Central memory CD4-positive, alpha-beta T cell (primary cell): ENCODE measurements around the gene LRRC56.

Source experiments
- DNase-seq: peaks from one replicate; pipeline ENCODE4 v3.0.0; 2022

The LRRC56 gene

DNA sequence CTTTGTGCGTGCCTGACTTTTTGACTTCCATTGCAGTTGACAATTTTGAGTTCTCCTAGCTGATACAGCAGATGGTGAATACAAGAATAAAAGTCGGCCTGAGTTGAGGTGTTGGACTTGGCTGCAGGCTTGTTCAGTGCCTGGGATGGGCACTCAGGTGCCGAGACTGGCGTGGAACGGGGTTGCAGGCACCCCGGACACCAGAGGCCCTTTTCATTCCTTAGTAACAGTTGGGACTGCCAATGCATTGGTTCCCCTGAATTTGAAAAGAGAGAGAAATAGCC, 40.2 kb downstream of the LRRC56 start:
- DNase-seq = no peak

DNA sequence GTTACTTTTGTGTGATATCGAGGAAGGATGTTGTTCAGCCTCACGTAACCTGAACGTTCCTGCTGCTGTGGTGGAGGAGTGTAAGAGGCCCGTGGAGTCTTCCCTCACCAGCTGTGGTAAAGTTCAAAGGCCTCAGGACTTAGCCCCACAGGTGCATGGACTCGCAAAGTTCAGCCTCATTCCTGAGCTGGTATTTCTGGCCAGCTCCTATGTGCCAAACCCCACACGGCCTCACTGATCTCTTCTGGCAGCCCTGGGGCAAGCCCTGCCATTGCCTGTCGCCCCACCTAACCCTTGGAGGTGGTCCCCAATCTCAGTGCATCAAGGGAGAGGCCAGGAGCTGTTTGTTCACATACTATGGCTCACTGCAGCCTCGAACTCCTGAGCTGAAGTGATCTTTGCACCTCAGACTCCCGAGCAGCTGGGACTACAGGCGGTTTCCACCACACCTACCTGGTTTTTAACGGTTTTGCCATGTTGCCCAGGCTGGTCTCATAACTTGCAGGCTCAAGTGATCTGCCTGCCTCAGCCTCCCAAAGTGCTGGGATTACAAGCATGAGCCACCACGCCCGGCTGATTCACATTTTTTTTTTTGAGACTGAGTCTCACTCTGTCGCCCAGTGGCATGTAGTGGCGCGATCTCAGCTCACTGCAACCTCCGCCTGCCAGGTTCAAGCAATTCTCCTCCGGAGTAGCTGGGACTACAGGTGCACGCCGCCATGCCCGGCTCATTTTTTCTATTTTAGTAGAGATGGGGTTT, 41.1 kb downstream of the LRRC56 start:
- DNase-seq = no peak

DNA sequence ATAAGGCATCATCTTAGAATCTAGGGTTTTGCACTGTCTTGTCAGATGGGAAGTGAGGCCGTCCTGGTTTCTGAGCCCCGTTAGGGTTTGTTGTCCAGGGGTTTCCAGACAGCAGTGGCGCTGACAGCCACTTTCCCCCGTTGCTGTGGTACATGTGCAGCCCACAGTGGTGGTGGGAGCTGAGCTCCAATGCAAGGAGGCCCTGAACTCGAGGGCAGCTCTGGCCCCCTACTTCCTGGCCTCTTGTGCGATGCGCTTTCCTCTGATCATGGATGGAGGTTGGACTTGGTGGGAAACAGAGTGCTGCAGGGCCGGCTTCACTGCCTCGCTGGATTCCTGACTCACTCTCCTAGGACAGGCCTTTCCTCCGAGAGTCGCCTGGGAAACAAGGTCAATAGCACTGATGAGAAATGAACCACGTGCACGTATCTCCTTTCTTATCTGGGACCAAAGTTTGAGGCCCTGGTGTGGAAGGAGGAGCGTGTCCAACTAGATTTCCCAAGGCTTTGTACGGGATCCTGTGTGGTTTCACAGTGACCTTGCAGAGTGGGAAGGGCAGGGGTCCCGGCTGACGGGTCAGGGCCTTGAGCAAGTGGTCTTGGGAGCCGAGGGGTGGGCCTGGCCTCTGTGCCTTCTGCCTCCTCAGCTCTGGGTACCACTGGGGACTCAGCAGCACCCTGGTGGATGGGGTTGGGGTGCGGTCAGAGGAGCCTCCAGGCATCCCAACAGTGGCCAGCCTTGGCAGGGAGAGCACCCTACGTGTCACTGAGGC, 42.7 kb downstream of the LRRC56 start:
- no peak for DNase-seq

DNA sequence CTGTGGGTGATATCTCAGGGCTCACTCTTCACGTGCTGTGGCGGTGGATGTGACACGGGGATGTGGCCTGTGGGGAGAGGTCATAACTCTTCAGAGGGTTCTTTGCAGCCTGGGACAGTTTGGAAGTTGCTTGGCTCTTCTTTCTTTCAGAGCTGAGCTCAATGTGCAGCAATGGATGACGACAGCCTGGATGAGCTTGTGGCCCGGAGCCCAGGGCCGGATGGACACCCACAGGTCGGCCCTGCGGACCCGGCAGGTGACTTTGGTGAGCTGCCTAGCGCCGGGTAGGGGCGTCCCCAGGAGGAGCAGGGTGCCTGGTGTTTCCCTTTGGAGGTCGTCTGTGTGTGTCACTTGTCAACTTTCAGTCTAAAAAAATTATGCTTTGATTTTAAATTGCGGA, 44.0 kb downstream of the LRRC56 start:
- no peak for DNase-seq

DNA sequence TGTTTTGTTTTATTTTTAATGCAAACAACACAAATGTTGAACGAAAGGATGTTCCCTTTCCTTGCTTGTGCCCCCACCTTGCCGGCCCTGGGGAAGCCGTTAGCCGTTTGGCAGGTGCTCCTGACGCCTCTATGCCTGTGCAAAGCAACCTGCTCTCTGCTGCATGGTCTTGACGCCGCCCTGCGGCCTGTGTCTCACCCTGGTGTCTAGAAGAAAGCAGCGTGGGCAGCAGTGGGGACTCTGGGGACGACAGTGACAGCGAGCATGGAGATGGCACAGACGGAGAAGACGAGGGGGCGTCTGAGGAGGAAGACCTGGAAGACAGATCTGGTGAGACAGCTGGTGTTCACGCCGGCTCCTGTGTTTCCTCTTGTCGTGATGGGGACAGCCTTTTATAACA, 44.4 kb downstream of the LRRC56 start:
- DNase-seq = no peak

DNA sequence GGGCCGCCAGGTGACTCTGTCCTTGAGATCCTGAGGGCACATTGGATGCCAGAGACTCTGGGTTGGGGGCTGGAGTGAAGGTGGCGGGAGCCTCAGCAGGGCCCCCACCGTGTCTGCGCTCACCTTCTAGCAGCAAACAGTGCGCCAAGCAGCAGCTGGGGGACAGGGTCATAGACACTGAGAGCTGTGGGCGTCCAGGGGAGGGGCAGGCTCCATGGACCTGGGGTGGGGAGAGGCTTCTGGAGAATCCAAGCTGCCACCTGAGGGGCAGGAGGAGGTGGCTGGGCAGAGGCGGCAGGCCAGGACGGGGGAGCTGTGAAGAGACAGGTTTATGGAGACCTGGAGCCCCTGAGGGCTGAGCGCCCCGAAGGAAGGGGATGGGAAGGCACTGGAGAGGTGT, 47.0 kb downstream of the LRRC56 start:
- no peak for DNase-seq

DNA sequence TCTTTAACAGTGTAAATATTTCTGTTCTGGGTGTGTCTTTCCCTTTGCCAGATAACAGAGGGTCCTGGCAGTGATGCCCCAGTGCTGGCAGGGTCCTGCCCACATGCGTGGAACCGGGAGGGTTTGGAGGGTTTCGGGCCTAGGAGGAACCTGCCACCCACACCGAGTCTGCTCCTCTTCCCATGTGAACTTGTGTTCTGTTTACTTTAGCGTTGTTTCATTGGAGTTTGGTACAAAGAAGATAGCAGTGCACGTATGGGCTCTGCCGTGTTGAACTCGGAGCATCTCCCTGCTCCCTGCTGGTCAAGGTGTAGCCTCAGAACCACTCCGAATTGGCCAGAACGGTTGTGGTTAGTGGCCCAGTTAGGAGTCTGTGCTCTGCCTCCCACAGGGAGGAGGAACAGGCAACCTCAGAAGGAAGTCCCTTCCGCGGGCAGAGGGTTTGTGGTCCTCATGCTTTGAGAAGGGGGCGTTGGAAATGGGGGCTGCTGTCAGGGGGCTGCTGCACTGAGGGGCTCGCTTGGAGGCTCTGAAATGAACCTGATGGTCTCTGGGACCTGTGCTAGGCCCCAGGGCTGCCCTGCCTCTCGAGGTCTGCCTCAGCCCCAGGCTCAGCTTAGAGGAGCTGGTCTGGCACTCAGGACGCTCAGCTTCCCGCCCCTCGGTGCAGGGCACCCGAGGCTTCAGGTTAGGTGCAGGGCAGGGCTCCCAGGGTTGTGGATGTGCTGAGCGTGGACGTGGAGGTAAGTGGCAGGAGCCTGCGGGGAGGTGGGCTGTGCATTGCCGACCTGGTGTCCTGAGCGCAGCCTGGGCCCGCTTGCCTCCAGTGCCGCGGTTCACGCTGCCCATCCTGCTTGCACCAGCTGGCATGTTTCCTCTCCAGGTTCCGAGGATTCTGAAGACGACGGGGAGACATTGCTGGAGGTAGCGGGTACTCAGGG, 49.3 kb downstream of the LRRC56 start:
- no peak for DNase-seq

DNA sequence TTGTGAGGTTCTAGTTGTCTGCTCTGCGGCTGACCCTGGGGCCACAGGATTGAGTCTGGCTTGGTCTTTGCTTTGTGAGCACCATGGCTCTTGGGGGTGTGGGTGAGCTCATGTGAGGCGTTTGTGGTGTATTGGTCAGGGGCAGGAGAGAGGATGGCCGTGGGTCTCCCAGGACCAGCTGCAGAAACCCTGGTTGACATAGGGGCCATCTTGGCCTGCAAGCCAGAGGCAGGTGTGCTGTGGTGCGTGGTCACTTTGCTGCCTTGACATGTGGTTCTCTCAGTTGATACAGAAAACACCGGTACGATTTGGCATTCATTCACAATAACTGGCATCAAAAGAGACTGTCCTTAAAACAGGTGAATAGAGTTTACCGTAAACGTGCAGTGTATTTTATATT, 50.2 kb downstream of the LRRC56 start:
- no peak for DNase-seq

DNA sequence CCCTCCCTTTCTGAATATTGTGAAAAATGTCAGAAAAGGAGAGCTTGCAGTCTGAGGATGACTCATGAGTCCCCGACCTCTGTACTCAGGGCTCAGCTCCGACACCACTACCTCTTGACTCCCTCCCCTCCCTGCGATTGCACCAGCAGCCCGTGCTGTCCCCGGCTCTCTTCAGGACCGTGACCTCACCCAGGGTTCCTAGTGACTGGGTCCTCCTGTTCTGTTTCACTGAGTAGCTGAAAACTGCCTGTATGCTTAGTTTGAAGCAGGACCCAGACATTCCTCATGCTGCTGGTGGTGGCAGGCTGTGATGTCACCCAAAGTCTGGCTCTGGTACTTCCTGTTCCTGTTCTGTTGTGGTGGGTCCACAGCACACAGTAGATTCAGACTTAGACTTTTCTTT, 50.7 kb downstream of the LRRC56 start:
- peak; percentile 78 for DNase-seq

DNA sequence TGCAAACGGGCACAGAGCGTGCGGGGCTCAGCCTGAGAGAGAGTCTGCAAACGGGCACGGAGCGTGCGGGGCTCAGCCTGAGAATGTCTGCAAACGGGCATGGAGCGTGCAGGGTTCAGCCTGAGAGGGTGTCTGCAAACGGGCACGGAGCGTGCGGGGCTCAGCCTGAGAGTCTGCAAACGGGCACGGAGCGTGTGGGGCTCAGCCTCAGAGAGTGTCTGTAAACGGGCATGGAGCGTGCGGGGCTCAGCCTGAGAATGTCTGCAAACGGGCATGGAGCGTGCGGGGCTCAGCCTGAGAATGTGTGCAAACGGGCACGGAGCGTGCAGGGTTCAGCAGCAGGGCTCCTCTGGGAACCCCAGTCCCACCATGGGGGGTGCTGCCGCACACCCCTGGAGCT, 52.5 kb downstream of the LRRC56 start:
- DNase-seq = no peak

DNA sequence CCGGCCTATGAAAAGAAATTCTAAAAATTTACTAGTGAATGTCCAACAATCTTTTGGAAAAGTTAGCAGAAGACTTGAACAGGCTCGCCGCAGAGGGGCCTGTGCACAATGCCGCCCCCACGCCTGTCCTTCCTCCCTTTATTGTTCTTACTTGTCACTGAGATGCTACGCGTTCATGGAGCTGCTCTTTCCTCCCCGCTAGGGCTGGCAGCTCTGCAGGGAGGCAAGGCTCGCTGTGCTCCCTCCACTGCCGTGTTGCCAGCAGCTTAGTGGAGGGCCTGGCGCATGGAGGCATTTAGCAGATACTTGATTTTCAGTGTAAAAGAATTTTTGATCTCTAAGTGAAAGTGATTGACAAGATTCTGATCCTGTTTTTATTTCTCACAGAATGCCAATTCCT, 53.7 kb downstream of the LRRC56 start:
- no peak for DNase-seq

DNA sequence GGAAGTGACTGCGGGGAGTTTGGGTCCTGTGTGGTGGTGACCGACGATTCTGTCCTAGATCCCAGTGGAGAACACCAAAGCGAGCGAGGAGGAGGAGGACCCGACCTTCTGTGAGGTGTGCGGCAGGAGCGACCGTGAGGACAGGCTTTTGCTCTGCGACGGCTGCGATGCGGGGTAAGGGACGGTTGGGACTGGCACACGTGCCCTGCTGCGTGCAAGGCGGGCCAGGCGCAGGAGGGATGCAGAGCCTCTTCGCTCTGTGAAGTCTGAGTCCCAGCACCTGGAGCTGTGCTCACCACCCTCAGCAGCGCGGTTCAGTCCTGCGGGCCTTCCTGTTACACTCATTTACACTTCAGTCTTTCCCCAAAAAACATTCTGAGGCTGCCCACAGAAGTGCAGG, 55.2 kb downstream of the LRRC56 start:
- DNase-seq = no peak

DNA sequence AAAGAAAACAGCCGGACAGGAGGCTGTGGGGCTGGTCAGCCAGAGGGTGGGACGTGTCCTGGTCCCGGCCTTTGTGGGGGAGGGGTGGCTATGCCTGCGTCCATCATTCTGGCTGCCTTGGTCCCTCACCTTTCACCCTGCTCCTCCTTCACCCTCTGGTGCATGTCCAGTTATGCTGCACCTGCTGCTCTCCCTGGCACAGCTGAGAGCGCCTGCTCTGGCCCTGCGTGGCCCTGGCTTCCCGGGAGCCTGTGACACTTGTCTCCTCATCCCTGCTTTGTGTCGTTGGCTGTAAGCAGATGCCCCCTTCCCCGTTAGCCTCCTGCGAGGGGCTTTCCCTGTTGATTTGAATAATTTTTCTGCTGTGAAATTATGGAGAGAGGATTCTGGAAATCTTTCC, 55.6 kb downstream of the LRRC56 start:
- DNase-seq = no peak

DNA sequence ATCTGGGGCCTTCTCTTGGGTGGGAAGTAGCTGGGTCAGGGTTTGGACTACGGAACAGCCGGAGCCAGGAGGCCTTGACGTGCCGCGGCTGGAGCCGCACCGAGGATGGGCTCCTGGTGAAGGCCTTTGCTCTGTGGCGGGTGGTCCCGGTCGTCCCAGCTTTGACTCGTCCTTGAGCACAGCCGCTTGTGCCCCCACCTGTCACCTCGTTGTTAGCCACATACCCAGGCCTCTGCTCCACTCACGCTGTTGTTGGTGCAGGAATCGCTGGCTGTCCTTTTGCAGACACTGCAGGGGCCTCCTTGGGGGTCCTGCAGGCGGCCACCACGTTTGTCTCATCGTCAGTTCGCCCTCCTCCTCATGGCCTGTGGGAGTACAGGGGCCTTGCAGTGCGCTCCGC, 56.0 kb downstream of the LRRC56 start:
- DNase-seq = no peak

DNA sequence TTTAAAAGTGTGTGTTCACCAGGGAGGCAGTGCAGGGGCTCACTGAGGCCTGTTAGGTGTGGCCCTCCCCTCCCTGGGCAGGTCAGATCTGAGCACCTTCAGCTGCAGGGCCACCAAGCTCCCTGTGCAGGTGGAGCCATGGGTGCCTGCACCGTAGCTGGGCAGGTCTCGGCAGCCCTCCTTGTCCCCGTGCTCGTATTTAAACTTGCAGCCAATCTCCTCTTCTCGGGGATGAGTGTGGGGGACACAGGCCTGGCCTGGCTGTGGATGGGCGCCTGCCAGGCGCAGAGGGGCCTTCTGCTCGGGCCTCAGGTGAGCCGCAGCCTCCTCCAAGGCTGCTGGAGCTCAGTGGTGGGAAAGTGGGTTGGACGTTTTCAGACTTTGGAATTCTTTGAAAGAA, 58.1 kb downstream of the LRRC56 start:
- DNase-seq = no peak

DNA sequence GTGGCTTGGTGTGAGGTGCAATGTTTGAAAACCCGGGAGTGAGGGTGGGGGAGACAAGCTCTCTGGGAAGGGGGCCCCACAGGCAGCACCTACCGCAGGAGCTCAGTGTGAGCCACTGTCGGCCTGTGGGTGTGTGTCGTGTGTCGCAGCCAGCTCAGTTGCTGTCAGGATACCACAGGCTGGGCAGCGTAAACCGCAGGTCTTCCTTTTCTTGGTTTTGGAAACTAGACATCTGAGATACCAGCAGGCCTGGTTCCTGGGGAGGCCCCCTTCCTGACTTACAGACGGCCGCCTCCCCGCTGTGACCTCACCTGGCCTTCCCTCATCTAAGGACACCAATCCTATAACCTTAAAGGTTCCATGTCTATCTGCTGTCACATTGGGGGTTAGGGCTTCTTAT, 59.0 kb downstream of the LRRC56 start:
- no peak for DNase-seq

DNA sequence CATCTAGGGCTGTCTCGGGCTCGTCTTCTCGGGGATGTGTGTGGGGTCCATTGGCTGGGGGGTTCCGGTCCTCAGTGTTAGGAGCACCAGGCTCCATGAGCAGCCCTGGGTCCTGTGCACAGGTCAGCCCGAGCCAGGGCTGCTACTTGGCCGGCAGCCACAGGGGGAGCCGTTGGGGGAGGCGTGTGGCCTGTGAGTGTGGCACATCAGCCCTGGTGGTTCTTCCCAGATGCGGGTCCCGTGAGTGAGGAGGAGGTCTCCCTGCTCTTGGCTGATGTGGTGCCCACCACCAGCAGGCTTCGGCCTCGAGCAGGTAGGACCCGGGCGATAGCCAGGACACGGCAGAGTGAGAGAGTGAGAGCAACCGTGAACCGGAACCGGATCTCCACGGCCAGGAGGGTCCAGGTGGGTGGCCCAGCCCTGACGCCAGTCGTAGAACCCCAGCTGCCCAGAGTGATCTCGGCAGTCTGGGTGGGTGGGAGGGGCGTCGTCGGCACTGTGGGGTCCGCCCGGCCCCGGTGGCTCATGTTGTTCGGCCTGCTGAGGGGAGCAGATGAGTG, 59.9 kb downstream of the LRRC56 start:
- no peak for DNase-seq

DNA sequence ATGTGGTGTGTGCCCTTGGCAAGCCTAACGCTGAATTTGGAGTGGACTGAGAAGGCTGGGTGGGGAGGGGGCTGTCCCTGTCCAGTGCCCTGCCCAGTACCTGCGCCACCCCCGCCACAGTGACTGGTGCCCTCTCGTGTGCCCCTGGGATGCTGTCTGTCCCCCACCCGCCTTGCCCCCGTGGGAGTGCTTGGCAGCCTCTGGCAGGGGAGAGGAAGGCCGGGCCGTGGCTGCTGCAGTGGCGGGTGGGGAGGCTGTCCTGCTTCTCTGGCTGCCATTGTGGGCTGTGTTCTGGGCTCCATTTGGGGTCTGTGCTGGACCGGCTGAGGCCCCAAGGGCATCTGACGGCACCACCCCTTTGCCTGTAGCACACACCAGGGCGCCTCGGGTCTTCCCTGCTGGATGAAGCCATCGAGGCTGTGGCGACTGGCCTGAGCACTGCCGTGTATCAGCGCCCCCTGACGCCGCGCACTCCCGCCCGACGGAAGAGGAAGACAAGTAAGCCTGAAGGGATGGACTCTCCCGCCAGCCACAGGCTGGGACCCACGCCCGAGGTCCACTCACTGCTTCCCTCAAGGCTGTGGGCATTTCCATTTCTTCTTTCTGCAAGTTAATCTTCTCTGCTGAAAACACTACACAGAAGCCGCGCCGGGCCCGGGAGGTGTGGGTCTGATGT, 60.8 kb downstream of the LRRC56 start:
- DNase-seq = no peak

DNA sequence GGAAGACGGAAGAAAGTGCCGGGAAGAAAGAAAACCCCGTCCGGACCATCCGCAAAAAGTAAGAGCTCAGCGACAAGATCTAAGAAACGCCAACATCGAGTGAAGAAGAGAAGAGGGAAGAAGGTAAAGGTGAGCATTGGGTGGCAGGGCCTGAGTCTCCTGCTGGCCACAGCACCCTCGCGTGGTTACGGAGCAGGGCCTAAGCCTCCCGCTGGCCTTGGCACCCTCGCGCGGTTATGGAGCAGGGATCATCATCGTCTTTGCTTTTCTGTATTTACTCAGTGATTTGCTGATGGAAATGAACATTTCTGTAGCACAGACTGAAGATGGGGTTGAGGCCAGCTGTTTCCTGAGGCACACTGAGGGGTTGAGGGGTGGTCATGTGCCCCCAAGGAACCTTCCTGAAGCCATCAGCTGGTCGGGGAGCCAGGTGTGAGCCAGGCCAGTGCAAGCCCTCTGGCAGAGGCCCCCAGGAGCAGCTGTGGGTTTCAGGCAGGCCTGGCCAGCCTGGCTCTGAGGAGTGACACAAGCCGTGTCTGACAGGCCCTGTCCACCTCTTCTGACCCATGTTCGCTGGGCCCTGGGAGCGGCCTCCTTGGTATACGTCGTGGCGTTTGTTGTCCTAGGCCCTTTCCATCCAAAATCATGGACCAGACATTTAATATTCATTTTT, 64.4 kb downstream of the LRRC56 start:
- no peak for DNase-seq

DNA sequence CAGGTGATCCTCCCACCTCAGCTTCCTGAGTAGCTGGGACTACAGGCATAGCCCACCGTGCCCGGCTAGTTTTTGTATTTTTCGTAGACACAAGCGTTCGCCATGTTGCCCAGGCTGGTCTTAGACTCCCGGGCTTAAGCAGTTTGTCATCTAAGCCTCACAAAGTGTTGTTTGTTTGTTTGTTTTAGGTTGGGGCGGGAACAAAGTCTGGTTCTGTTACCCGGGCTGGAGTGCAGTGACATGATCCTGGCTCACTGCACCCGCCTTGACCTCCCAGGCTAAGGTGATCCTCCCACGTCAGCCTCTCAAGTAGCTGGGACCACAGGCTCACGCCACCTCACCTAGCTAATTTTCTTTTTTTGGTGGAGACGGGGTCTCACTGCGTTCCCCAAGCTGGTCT, 65.8 kb downstream of the LRRC56 start:
- DNase-seq = no peak
